IMR-90 (cell line): ENCODE measurements around the gene CABP4. TPM values are rescaled to one million over a fixed set of nuclear protein-coding genes. Genes with fewer than 3 reads are reported as not detected.

Source experiments
- ATAC-seq: fragments of 200-7000 bp; cut with Tn5 transposase; 2 replicates; pipeline ENCODE4 v1.9.1; 2020; ENCODE audit warnings: low read depth, mild to moderate bottlenecking, moderate library complexity
- BruUV-seq: library from RNA; stranded (reverse); fragments of 400-500 nt; replicated peaks from 2 replicates; lab custom pipeline; 2021; lab: Mats Ljungman, UMichigan
- CTCF ChIA-PET: fragments of 300-600 bp; formaldehyde crosslinking; extraction: SDS; loops from one replicate; lab custom pipeline; 2021; ENCODE audit warnings: antibody characterized with exemption; lab: Yijun Ruan, JAX
- POLR2A ChIA-PET: fragments of 300-600 bp; sonication (Branson Sonifier 250); formaldehyde crosslinking; loops from one replicate; lab custom pipeline; 2022; ENCODE audit warnings: antibody characterized with exemption; ENCODE audit not compliant: unreplicated experiment; lab: Charles Lee
- DNase-seq: peaks from one replicate; pipeline ENCODE4 v3.0.0; 2013
- H2AFZ ChIP-seq: replicated peaks from 2 replicates; pipeline ENCODE3; 2013; ENCODE audit warnings: low read length, mild to moderate bottlenecking; ENCODE audit not compliant: poor library complexity
- H2AK5ac ChIP-seq: 2 replicates; pipeline ENCODE4 v1.6.1; 2013; ENCODE audit warnings: low read depth, low read length, inconsistent platforms
- H2AK9ac ChIP-seq: replicated peaks from 2 replicates; pipeline ENCODE3; 2013; ENCODE audit warnings: mild to moderate bottlenecking, low read depth, low read length, moderate library complexity; ENCODE audit not compliant: poor library complexity
- H2BK120ac ChIP-seq: 2 replicates; pipeline ENCODE4 v1.6.1; 2013; ENCODE audit warnings: low read depth, low read length, inconsistent platforms
- H2BK15ac ChIP-seq: 3 replicates; pipeline ENCODE4 v1.6.1; 2013; ENCODE audit warnings: low read depth, low read length, inconsistent platforms
- H2BK20ac ChIP-seq: 2 replicates; pipeline ENCODE4 v1.6.1; 2013; ENCODE audit warnings: low read depth, mild to moderate bottlenecking, inconsistent platforms, low read length, moderate library complexity
- H2BK5ac ChIP-seq: 2 replicates; pipeline ENCODE4 v1.6.1; 2013; ENCODE audit warnings: mild to moderate bottlenecking, low read depth, low read length, inconsistent platforms; ENCODE audit not compliant: poor library complexity, severe bottlenecking
- H3K14ac ChIP-seq: replicated peaks from 2 replicates; pipeline ENCODE4 v1.6.1; 2013; ENCODE audit warnings: low read depth, low read length, inconsistent platforms
- H3K18ac ChIP-seq: 2 replicates; pipeline ENCODE4 v1.6.1; 2013; ENCODE audit warnings: low read depth, low read length, control low read depth
- H3K23ac ChIP-seq: 2 replicates; pipeline ENCODE4 v1.6.1; 2013; ENCODE audit warnings: low read depth, low read length, inconsistent platforms
- H3K27ac ChIP-seq: 2 replicates; pipeline ENCODE4 v1.5.1; 2013; ENCODE audit warnings: mild to moderate bottlenecking, control low read depth, low read length; ENCODE audit not compliant: insufficient read depth
- H3K27me3 ChIP-seq: 2 replicates; pipeline ENCODE4 v1.6.1; 2013; ENCODE audit warnings: low read length; ENCODE audit not compliant: control insufficient read depth, insufficient read depth
- H3K36me3 ChIP-seq: 2 replicates; pipeline ENCODE4 v1.6.1; 2013; ENCODE audit warnings: low read length, mixed read lengths; ENCODE audit not compliant: control insufficient read depth, insufficient read depth
- H3K4ac ChIP-seq: 2 replicates; pipeline ENCODE4 v1.6.1; 2013; ENCODE audit warnings: low read depth, low read length, inconsistent platforms
- H3K4me1 ChIP-seq: 2 replicates; pipeline ENCODE4 v1.6.1; 2013; ENCODE audit warnings: low read length, mixed read lengths; ENCODE audit not compliant: control insufficient read depth, insufficient read depth
- H3K4me2 ChIP-seq: 2 replicates; pipeline ENCODE4 v1.6.1; 2013; ENCODE audit warnings: low read depth, mild to moderate bottlenecking, control low read depth, low read length, moderate library complexity
- H3K4me3 ChIP-seq: 2 replicates; pipeline ENCODE4 v1.5.1; 2013; ENCODE audit warnings: low read depth, mild to moderate bottlenecking, control low read depth, low read length, moderate library complexity; ENCODE audit not compliant: insufficient read depth
- H3K56ac ChIP-seq: 2 replicates; pipeline ENCODE4 v1.6.1; 2013; ENCODE audit warnings: low read length, inconsistent platforms; ENCODE audit not compliant: insufficient read depth; ENCODE audit errors: extremely low read depth
- H3K79me1 ChIP-seq, 2 experiments: 2 replicates each; pipeline ENCODE4 v1.6.1; 2013; ENCODE audit warnings: low read length in 2 of 2, inconsistent platforms in 1 of 2, low read depth in 1 of 2
- H3K9ac ChIP-seq: 2 replicates; pipeline ENCODE4 v1.6.1; 2013; ENCODE audit warnings: low read depth, low read length, control low read depth
- H3K9me1 ChIP-seq: 2 replicates; pipeline ENCODE4 v1.6.1; 2013; ENCODE audit warnings: low read length, inconsistent platforms; ENCODE audit not compliant: insufficient read depth
- H3K9me3 ChIP-seq: 2 replicates; pipeline ENCODE4 v1.6.1; 2013; ENCODE audit warnings: low read length; ENCODE audit not compliant: control insufficient read depth, insufficient read depth
- H4K20me1 ChIP-seq: 2 replicates; pipeline ENCODE4 v1.6.1; 2013; ENCODE audit warnings: low read length, inconsistent platforms; ENCODE audit not compliant: insufficient read depth
- H4K5ac ChIP-seq: 2 replicates; pipeline ENCODE4 v1.6.1; 2013; ENCODE audit warnings: mild to moderate bottlenecking, low read depth, low read length, control low read depth
- H4K8ac ChIP-seq, 2 experiments: 2 replicates each; pipeline ENCODE4 v1.6.1; 2013; ENCODE audit warnings: low read depth in 2 of 2, low read length in 2 of 2, control low read depth in 1 of 2, inconsistent platforms in 1 of 2
- H4K91ac ChIP-seq: 2 replicates; pipeline ENCODE4 v1.6.1; 2013; ENCODE audit warnings: low read depth, low read length, inconsistent platforms; ENCODE audit not compliant: insufficient read depth
- BHLHE40 ChIP-seq: fragments of 150-350 bp; IDR thresholded peaks from 2 replicates; pipeline ENCODE4 v1.6.1; 2016; ENCODE audit warnings: mild to moderate bottlenecking, low read depth, low read length
- CEBPB ChIP-seq: IDR thresholded peaks from 2 replicates; pipeline ENCODE4 v1.6.1; 2012; ENCODE audit warnings: low read depth, low read length, improper control_type of control experiment
- CHD1 ChIP-seq: IDR thresholded peaks from 2 replicates; pipeline ENCODE4 v1.6.1; 2012; ENCODE audit warnings: low read depth, low read length, improper control_type of control experiment
- CTCF ChIP-seq: conservative IDR thresholded peaks from 2 replicates; pipeline ENCODE4 v1.5.1; 2012; ENCODE audit warnings: mild to moderate bottlenecking, low read depth, low read length, improper control_type of control experiment
- ELK1 ChIP-seq: fragments of 150-350 bp; IDR thresholded peaks from 2 replicates; pipeline ENCODE4 v1.6.1; 2016; ENCODE audit warnings: low read depth, mild to moderate bottlenecking, low read length, moderate library complexity, borderline replicate concordance
- FOS ChIP-seq: fragments of 150-350 bp; IDR thresholded peaks from 2 replicates; pipeline ENCODE4 v1.6.1; 2016; ENCODE audit warnings: low read depth, low read length
- MAFK ChIP-seq: IDR thresholded peaks from 2 replicates; pipeline ENCODE4 v1.6.1; 2012; ENCODE audit warnings: low read depth, low read length, improper control_type of control experiment
- MAZ ChIP-seq: IDR thresholded peaks from 2 replicates; pipeline ENCODE4 v1.6.1; 2012; ENCODE audit warnings: low read depth, mild to moderate bottlenecking, low read length, improper control_type of control experiment, moderate library complexity, borderline replicate concordance
- MXI1 ChIP-seq: IDR thresholded peaks from 2 replicates; pipeline ENCODE4 v1.6.1; 2012; ENCODE audit warnings: low read depth, mild to moderate bottlenecking, low read length, moderate library complexity, borderline replicate concordance
- NFE2L2 ChIP-seq: fragments of 150-350 bp; IDR thresholded peaks from 2 replicates; pipeline ENCODE4 v1.6.1; 2016; ENCODE audit warnings: low read depth, mild to moderate bottlenecking, low read length
- POLR2A ChIP-seq: IDR thresholded peaks from 2 replicates; pipeline ENCODE4 v1.6.1; 2012; ENCODE audit warnings: mild to moderate bottlenecking, low read depth, low read length
- RAD21 ChIP-seq: IDR thresholded peaks from 2 replicates; pipeline ENCODE4 v1.6.1; 2012; ENCODE audit warnings: low read length, improper control_type of control experiment
- RCOR1 ChIP-seq: IDR thresholded peaks from 2 replicates; pipeline ENCODE4 v1.6.1; 2012; ENCODE audit warnings: mild to moderate bottlenecking, low read length, improper control_type of control experiment; ENCODE audit not compliant: insufficient replicate concordance
- RFX5 ChIP-seq: IDR thresholded peaks from 2 replicates; pipeline ENCODE4 v1.8.0; 2012; ENCODE audit warnings: low read depth, mild to moderate bottlenecking, low read length, moderate library complexity
- SMC3 ChIP-seq: fragments of 150-350 bp; IDR thresholded peaks from 2 replicates; pipeline ENCODE4 v1.6.1; 2016; ENCODE audit warnings: low read depth, mild to moderate bottlenecking, antibody characterized with exemption, low read length, moderate library complexity
- WGBS, 2 experiments: methylation state at CpG; one replicate each; pipeline versions ENCODE4 v1.1.5 to v1.1.7; 2013; ENCODE audit warnings: missing lambda C conversion rate in 2 of 2; ENCODE audit not compliant: insufficient read length in 1 of 2; ENCODE audit errors: extremely low coverage in 2 of 2; 5-methylcytosine and 5-hydroxymethylcytosine counted together
- dilution Hi-C: fragments of 300-500 bp; cut with HindIII; formaldehyde crosslinking; loops from one replicate; pipeline ENCODE4 v1.14.3; 2018; ENCODE audit warnings: low sequenced_read_pairs; ENCODE audit not compliant: unreplicated experiment
- in situ Hi-C: fragments of 300-500 bp; cut with MboI; formaldehyde crosslinking; loops from 3 replicates; pipeline ENCODE4 v1.14.3; 2019; ENCODE audit warnings: low sequenced_read_pairs, inconsistent platforms, mixed read lengths
- intact Hi-C: fragments of 100-400 bp; cut with micrococcal nuclease; formaldehyde crosslinking; loops from 2 replicates; pipeline ENCODE4 v1.10.0; 2022
- polyA plus RNA-seq, 3 experiments: library from polyadenylated mRNA; depleted of rRNA; stranded (reverse); fragments of >200 nt; gene quantifications; 2 replicates each; pipeline ENCODE4 v1.2.3, GENCODE V29; 2012; ENCODE audit warnings: low replicate concordance in 1 of 3
- total RNA-seq: library from RNA; depleted of rRNA; stranded (reverse); fragments of >200 nt; gene quantifications from 2 replicates; pipeline ENCODE4 v1.2.3, GENCODE V29; 2012

The CABP4 gene
- total and polyA plus RNA-seq, 2 of the 4 experiments (the other 2 are of a cell fraction), result not detected

GRCh38 chr11:67468759-67469507 is 13.8 kb downstream of the CABP4 start, which contains the start of gene TMEM134:
TMEM134 (minus strand) TSS chr11:67469251; CDS start chr11:67469192, 59 bp downstream.
- Histone ChIP-seq H3K9ac (peak within 1 kb of the TSS; percentile 79), H2AFZ (peak within 1 kb of the TSS; percentile 100), H4K20me1 (no peaks in the 10 kb centered on the region), H3K9me3 (no peaks in the 10 kb centered on the region), H3K4ac (peak within 1 kb of the TSS; percentile 94), H3K4me2 (peak within 1 kb of the TSS; percentile 94), H2BK20ac (no peak within 1 kb of the TSS; the same call in 1 of the 2 replicates), H2BK120ac (peak within 1 kb of the TSS; percentile 61), H3K56ac (peak within 1 kb of the TSS; percentile 52), H4K8ac (peak within 1 kb of the TSS; percentile 100), H3K79me1 (peaks cover 4 to 24% of the 10 kb centered on the region in 2 experiments; a peak in 2 of 4 replicates), H2AK5ac (peak within 1 kb of the TSS; percentile 87), H3K18ac (peak within 1 kb of the TSS; percentile 16), H3K36me3 (peaks cover 2% of the 10 kb centered on the region; the same call in 1 of the 2 replicates), H3K27ac (peak within 1 kb of the TSS; percentile 78), H4K5ac (peak within 1 kb of the TSS; percentile 60), H3K4me1 (peaks cover 7% of the 10 kb centered on the region), H3K23ac (peak within 1 kb of the TSS; percentile 95), H3K4me3 (peak within 1 kb of the TSS; percentile 87), H2BK15ac (no peak within 1 kb of the TSS), H3K9me1 (peaks cover 12% of the 10 kb centered on the region), H3K14ac (peak within 1 kb of the TSS; percentile 98), H2AK9ac (peak within 1 kb of the TSS; percentile 99), H4K91ac (peak within 1 kb of the TSS; percentile 93), H2BK5ac (peak within 1 kb of the TSS; percentile 66), H3K27me3 (peaks cover 3% of the 10 kb centered on the region; the same call in 1 of the 2 replicates)
- ChIA-PET POLR2A (interaction anchor here (0.6 to 1.3 kb wide), 2 partner anchors 26 to 68 kb away, joined by 4 to 6 read pairs; partner anchors contain the start of genes CORO1B and PPP1CA), CTCF (interaction anchor here (0.7 to 1.5 kb wide), 2 partner anchors 67 to 117 kb away, joined by 3 read pairs; partner anchors contain the start of gene PPP1CA)
- intact Hi-C loops, result loop anchor here (1.0 kb wide), 1 partner anchor 26 kb away; the partner anchor contains the start of gene CORO1B
- no TSS peak for BruUV-seq
- 0% methylated on average over 32 of the region's 76 CpGs; no CpG with 5 or more reads in 1 of the 2 experiments for WGBS, 2 experiments
- DNase-seq (peak; percentile 87), ATAC-seq (peak; percentile 96)
- dilution Hi-C loops, result no loop called here
- in situ Hi-C loops, result no loop called here
- TF ChIP-seq FOS (no peak), ELK1 (no peak), MXI1 (peak; percentile 76; the same call in 1 of the 2 replicates), RFX5 (no peak), RCOR1 (no peak), POLR2A (peak; percentile 79), CTCF (peak; percentile 56), CEBPB (no peak), BHLHE40 (peak; percentile 78; the same call in 1 of the 2 replicates), SMC3 (peak; percentile 53; the same call in 1 of the 2 replicates), MAZ (peak; percentile 88; the same call in 1 of the 2 replicates), NFE2L2 (no peak), MAFK (no peak), CHD1 (no peak), RAD21 (peak; percentile 54)
